ENCODE data around the gene UBXN11. TPM values are rescaled to one million over a fixed set of nuclear protein-coding genes. Genes with fewer than 3 reads are reported as not detected.

The UBXN11 gene
- total RNA-seq, 4 donors from 2014 or later: 13.8 to 48.3 (median 19.7) TPM

- H3K9me3 ChIP-seq: no peaks in the 10 kb centered on the region
- peaks cover 0 to 10% (median 0%) of the 10 kb centered on the region in 3 donors for H3K36me3 ChIP-seq
- H3K4me3 ChIP-seq: no peak overlapping the region
- no peak for DNase-seq (ENCODE audit: low spot score in 2 of 2)
- WGBS, 2 donors: 48 to 49% methylated on average over 8 of the region's 8 CpGs
- no peak for TF ChIP-seq POLR2A (IDR thresholded peaks at IDR 0.05)
- no peak for TF ChIP-seq EP300 (IDR thresholded peaks at IDR 0.05)
- no peak for TF ChIP-seq CTCF (IDR thresholded peaks at IDR 0.05)
- peaks cover 0 to 27% (median 8%) of the 10 kb centered on the region in 4 donors for H3K4me1 ChIP-seq
- no peaks in the 10 kb centered on the region for H3K27me3 ChIP-seq
- H3K27ac ChIP-seq: no peak overlapping the region
Observed at GRCh38 chr1:26302733-26303405, 3.6 kb downstream of the UBXN11 start.

GRCh38 chr1:26300578-26301275 lies 5.7 kb downstream of the UBXN11 start:
- H3K27ac ChIP-seq: no peak overlapping the region
- TF ChIP-seq CTCF (IDR thresholded peaks at IDR 0.05) (no peak), EP300 (IDR thresholded peaks at IDR 0.05) (no peak), POLR2A (IDR thresholded peaks at IDR 0.05) (no peak)
- no peak for DNase-seq (ENCODE audit: low spot score in 2 of 2)
- H3K27me3 ChIP-seq: no peaks in the 10 kb centered on the region
- H3K36me3 ChIP-seq: peaks cover 0 to 31% (median 0%) of the 10 kb centered on the region in 3 donors
- no peak overlapping the region for H3K4me3 ChIP-seq
- H3K4me1 ChIP-seq: peaks cover 0 to 10% (median 2%) of the 10 kb centered on the region in 4 donors
- no peaks in the 10 kb centered on the region for H3K9me3 ChIP-seq
- 85 to 92% methylated on average over 9 to 11 of the region's 11 CpGs for WGBS, 2 donors

GRCh38 chr1:26297791-26298124 lies 8.7 kb downstream of the UBXN11 start:
- DNase-seq (ENCODE audit: low spot score in 2 of 2): no peak
- H3K4me1 ChIP-seq: peaks cover 0 to 4% (median under 1%) of the 10 kb centered on the region in 4 donors
- no peaks in the 10 kb centered on the region for H3K27me3 ChIP-seq
- no peak for TF ChIP-seq EP300 (IDR thresholded peaks at IDR 0.05)
- no peak for TF ChIP-seq POLR2A (IDR thresholded peaks at IDR 0.05)
- TF ChIP-seq CTCF (IDR thresholded peaks at IDR 0.05): no peak
- H3K4me3 ChIP-seq: no peak overlapping the region
- 64 to 72% methylated on average over 5 to 6 of the region's 6 CpGs for WGBS, 2 donors
- H3K36me3 ChIP-seq: peaks cover 0 to 50% (median 0%) of the 10 kb centered on the region in 3 donors
- no peak overlapping the region for H3K27ac ChIP-seq
- H3K9me3 ChIP-seq: no peaks in the 10 kb centered on the region

- WGBS, 2 donors: 89 to 90% methylated on average over 8 to 12 of the region's 12 CpGs
- H3K4me3 ChIP-seq: no peak overlapping the region
- no peak overlapping the region for H3K27ac ChIP-seq
- no peaks in the 10 kb centered on the region for H3K9me3 ChIP-seq
- peaks cover 0 to 50% (median 0%) of the 10 kb centered on the region in 3 donors for H3K36me3 ChIP-seq
- no peak for TF ChIP-seq EP300 (IDR thresholded peaks at IDR 0.05)
- TF ChIP-seq POLR2A (IDR thresholded peaks at IDR 0.05): no peak
- no peak for TF ChIP-seq CTCF (IDR thresholded peaks at IDR 0.05)
- no peaks in the 10 kb centered on the region for H3K27me3 ChIP-seq
- peaks cover 0 to 5% (median 0%) of the 10 kb centered on the region in 4 donors for H3K4me1 ChIP-seq
- no peak for DNase-seq (ENCODE audit: low spot score in 2 of 2)
Observed at GRCh38 chr1:26297057-26297790, 9.2 kb downstream of the UBXN11 start.

All from tibial nerve (tissue), 4 donors.